ENCODE data around the gene TAGLN2.

Gene TAGLN2

GRCh38 chr1:159924791-159925718 lies at the start of gene TAGLN2:
TAGLN2 (minus strand) TSS chr1:159925507; CDS start chr1:159920509, 4,998 bp downstream.
- DNase-seq = no peak

GRCh38 chr1:159974350-159974965 lies 49.2 kb upstream of the TAGLN2 start:
- DNase-seq = no peak

GRCh38 chr1:159973350-159973940 lies 48.1 kb upstream of the TAGLN2 start:
- DNase-seq = no peak

GRCh38 chr1:159972443-159973205 lies 47.3 kb upstream of the TAGLN2 start:
- no peak for DNase-seq

GRCh38 chr1:159970932-159971342 lies 45.6 kb upstream of the TAGLN2 start:
- no peak for DNase-seq

- no peak for DNase-seq
These were observed 43.6 kb upstream of the TAGLN2 start for GRCh38 chr1:159968901-159969300.

GRCh38 chr1:159965263-159965662 lies 40.0 kb upstream of the TAGLN2 start:
- no peak for DNase-seq

GRCh38 chr1:159964144-159964543 lies 38.8 kb upstream of the TAGLN2 start:
- DNase-seq = no peak

GRCh38 chr1:159962176-159962575 lies 36.9 kb upstream of the TAGLN2 start:
- DNase-seq = no peak

GRCh38 chr1:159961636-159962035 lies 36.3 kb upstream of the TAGLN2 start:
- DNase-seq = no peak

- no peak for DNase-seq
These were observed 35.5 kb upstream of the TAGLN2 start for GRCh38 chr1:159960721-159961381.

GRCh38 chr1:159959451-159959850 lies 34.1 kb upstream of the TAGLN2 start:
- no peak for DNase-seq

- no peak for DNase-seq
These were observed 33.5 kb upstream of the TAGLN2 start for GRCh38 chr1:159958719-159959380.

- no peak for DNase-seq
These were observed 32.5 kb upstream of the TAGLN2 start for GRCh38 chr1:159957824-159958268.

- DNase-seq = no peak
These were observed 30.1 kb upstream of the TAGLN2 start for GRCh38 chr1:159955456-159955855.

GRCh38 chr1:159953536-159954515 lies 28.5 kb upstream of the TAGLN2 start, which contains the start of gene SLAMF9:
SLAMF9 (minus strand) TSS chr1:159954237; CDS start chr1:159954137, 100 bp downstream.
- DNase-seq = no peak

GRCh38 chr1:159952932-159953331 lies 27.6 kb upstream of the TAGLN2 start:
- no peak for DNase-seq

GRCh38 chr1:159951551-159951950 lies 26.2 kb upstream of the TAGLN2 start:
- no peak for DNase-seq

- no peak for DNase-seq
These were observed 25.7 kb upstream of the TAGLN2 start for GRCh38 chr1:159951016-159951415.

- no peak for DNase-seq
These were observed 24.7 kb upstream of the TAGLN2 start for GRCh38 chr1:159949981-159950381.

All from SHP77 treated with DMSO at 0.1 percent for 48 hours (cell line).